ENCODE measurements around the gene CD151. TPM values are rescaled to one million over a fixed set of nuclear protein-coding genes. Genes with fewer than 3 reads are reported as not detected.

The CD151 gene
- polyA plus RNA-seq, 1 of the 3 experiments (the other 2 are of a cell fraction), result 922 TPM

- no peaks in the 10 kb centered on the region for H3K9me2 ChIP-seq
- peaks cover 0 to 2% of the 10 kb centered on the region in 2 experiments; a peak in 1 of 4 replicates for H3K4me1 ChIP-seq (ENCODE audit: control insufficient read depth in 1 of 2, insufficient read depth in 2 of 2, low read depth in 1 of 2, low read length in 1 of 2)
- TF ChIP-seq USF2 (IDR thresholded peaks at IDR 0.05; ENCODE audit: borderline replicate concordance, low read depth, low read length), result no peak
- TF ChIP-seq SIN3A (IDR thresholded peaks at IDR 0.05; ENCODE audit: borderline replicate concordance, low read depth, low read length), result no peak
- no peak for TF ChIP-seq GATA2 (CRISPR knock-in tag; IDR thresholded peaks at IDR 0.05)
- no peak for TF ChIP-seq MAX (IDR thresholded peaks at IDR 0.05; ENCODE audit: low read depth)
- TF ChIP-seq SMC3 (IDR thresholded peaks at IDR 0.05; ENCODE audit: low read depth, low read length), result no peak
- TF ChIP-seq EP300 (IDR thresholded peaks at IDR 0.05; ENCODE audit: borderline replicate concordance in 1 of 2, low read depth in 1 of 2, low read length in 1 of 2), result no peak
- no peak for TF ChIP-seq FOXJ3 (CRISPR knock-in tag; IDR thresholded peaks at IDR 0.05)
- no peak for TF ChIP-seq CHD2 (IDR thresholded peaks at IDR 0.05; ENCODE audit: low read length, partially characterized antibody)
- no peak for TF ChIP-seq USF1 (IDR thresholded peaks at IDR 0.05; ENCODE audit: borderline replicate concordance, low read depth)
- no peak for TF ChIP-seq REST (IDR thresholded peaks at IDR 0.05; ENCODE audit: low read depth, low read length)
- TF ChIP-seq NRF1 (IDR thresholded peaks at IDR 0.05; ENCODE audit: low read depth, low read length), result no peak
- TF ChIP-seq MXI1 (IDR thresholded peaks at IDR 0.05; ENCODE audit: low read depth, low read length), result no peak
- no peak for TF ChIP-seq NFIC (IDR thresholded peaks at IDR 0.05; ENCODE audit: borderline replicate concordance)
- no peak for TF ChIP-seq TAF1 (IDR thresholded peaks at IDR 0.05; ENCODE audit: borderline replicate concordance, low read depth, low read length)
- TF ChIP-seq GABPA (IDR thresholded peaks at IDR 0.05; ENCODE audit: low read depth), result no peak
- H2AFZ ChIP-seq (ENCODE audit: low read depth), result no peak overlapping the region
- no peak overlapping the region for H3K9ac ChIP-seq
- no peak overlapping the region for H3K4me3 ChIP-seq (ENCODE audit: low read depth in 2 of 2, low read length in 1 of 2)
- H3K4me2 ChIP-seq, result no peak overlapping the region
- no peak for DNase-seq
- H3F3A ChIP-seq (replicated peaks; ENCODE audit: insufficient read depth), result peaks cover 3% of the 10 kb centered on the region
- H3K79me2 ChIP-seq (ENCODE audit: insufficient read depth), result no peaks in the 10 kb centered on the region
- POLR2A ChIA-PET, result no interaction called here
- H3K36me3 ChIP-seq (replicated peaks in 1 of 2; ENCODE audit: control insufficient read depth in 1 of 2, insufficient read depth in 2 of 2, low read length in 1 of 2), result peaks cover 0 to 5% of the 10 kb centered on the region in 2 experiments
- H3K9me3 ChIP-seq, result no peaks in the 10 kb centered on the region
- no peaks in the 10 kb centered on the region for H3K27me3 ChIP-seq (ENCODE audit: insufficient read depth)
- CTCF ChIA-PET, result interaction anchor here (1.7 kb wide), 1 partner anchor 9 kb away, joined by 4 read pairs; no protein-coding TSS in a partner anchor
- H4K20me1 ChIP-seq (ENCODE audit: insufficient read depth), result no peaks in the 10 kb centered on the region
- no peak overlapping the region for H3K27ac ChIP-seq (ENCODE audit: low read depth in 2 of 2, low read length in 1 of 2)
- 87% methylated on average over 20 of the region's 21 CpGs for WGBS (ENCODE audit: low lambda C conversion rate)
Observed at GRCh38 chr11:875769-876301, 43.1 kb downstream of the CD151 start.

All from SK-N-SH (cell line).